ENCODE data around the gene NELFB. TPM values are rescaled to one million over a fixed set of nuclear protein-coding genes. Genes with fewer than 3 reads are reported as not detected.

The NELFB gene
- polyA plus RNA-seq, 1 experiment = 51.9 TPM

GRCh38 chr9:137273611-137274320, 18.6 kb downstream of the NELFB start:
- POLR2A ChIA-PET = no interaction called here
- no peak for TF ChIP-seq CTCF (IDR thresholded peaks at IDR 0.05; ENCODE audit: insufficient read depth, low read depth, low read length)
- CTCF ChIA-PET = interaction anchor here (0.5 to 1.2 kb wide), 2 partner anchors 12 to 20 kb away, joined by 3 read pairs; no protein-coding TSS in a partner anchor
- H3K27me3 ChIP-seq (ENCODE audit: control insufficient read depth, insufficient read depth, low read length) = no peaks in the 10 kb centered on the region
- H3K36me3 ChIP-seq (ENCODE audit: control insufficient read depth, insufficient read depth, low read length) = peaks cover 15% of the 10 kb centered on the region
- no peak for DNase-seq (ENCODE audit: low read depth)
- H3K4me3 ChIP-seq (ENCODE audit: low read depth, low read length) = no peak overlapping the region

- Histone ChIP-seq H3K4me3 (ENCODE audit: low read depth, low read length) (no peak overlapping the region), H3K36me3 (ENCODE audit: control insufficient read depth, insufficient read depth, low read length) (peaks cover 25% of the 10 kb centered on the region), H3K27me3 (ENCODE audit: control insufficient read depth, insufficient read depth, low read length) (no peaks in the 10 kb centered on the region)
- ChIA-PET POLR2A (no interaction called here), CTCF (no interaction called here)
- no peak for DNase-seq (ENCODE audit: low read depth)
- no peak for TF ChIP-seq CTCF (IDR thresholded peaks at IDR 0.05; ENCODE audit: insufficient read depth, low read depth, low read length)
Observed at GRCh38 chr9:137275203-137275587, 20.1 kb downstream of the NELFB start.

- ChIA-PET CTCF (interaction anchor here (0.8 to 2.3 kb wide), 6 partner anchors 8 to 130 kb away, joined by 3 to 11 read pairs (median 4); no protein-coding TSS in a partner anchor), POLR2A (no interaction called here)
- Histone ChIP-seq H3K4me3 (ENCODE audit: low read depth, low read length) (no peak overlapping the region), H3K27me3 (ENCODE audit: control insufficient read depth, insufficient read depth, low read length) (no peaks in the 10 kb centered on the region), H3K36me3 (ENCODE audit: control insufficient read depth, insufficient read depth, low read length) (peaks cover 24% of the 10 kb centered on the region)
- no peak for TF ChIP-seq CTCF (IDR thresholded peaks at IDR 0.05; ENCODE audit: insufficient read depth, low read depth, low read length)
- DNase-seq (ENCODE audit: low read depth) = no peak
Observed at GRCh38 chr9:137275588-137276472, 20.7 kb downstream of the NELFB start.

GRCh38 chr9:137276473-137277328, 21.6 kb downstream of the NELFB start:
- Histone ChIP-seq H3K36me3 (ENCODE audit: control insufficient read depth, insufficient read depth, low read length) (peaks cover 25% of the 10 kb centered on the region), H3K4me3 (ENCODE audit: low read depth, low read length) (peak overlapping the region; percentile 88), H3K27me3 (ENCODE audit: control insufficient read depth, insufficient read depth, low read length) (no peaks in the 10 kb centered on the region)
- ChIA-PET CTCF (interaction anchor here (0.9 to 2.3 kb wide), 10 partner anchors 8 to 248 kb away, joined by 3 to 11 read pairs (median 4); partner anchors contain the start of genes EXD3, NELFB and NOXA1), POLR2A (no interaction called here)
- TF ChIP-seq CTCF (IDR thresholded peaks at IDR 0.05; ENCODE audit: insufficient read depth, low read depth, low read length) = no peak
- no peak for DNase-seq (ENCODE audit: low read depth)
